Right ventricle myocardium superior (tissue), 1 donor: ENCODE results near the gene RCOR1. TPM values are rescaled to one million over a fixed set of nuclear protein-coding genes. Genes with fewer than 3 reads are reported as not detected.

Source experiments
- ATAC-seq: fragments of 200-7000 bp; cut with Tn5 transposase; one replicate; pipeline ENCODE4 v1.9.1; 2020; ENCODE audit warnings: mild to moderate bottlenecking; ENCODE audit not compliant: poor library complexity
- DNase-seq: peaks from one replicate; pipeline ENCODE4 v3.0.0-alpha.2; 2020
- intact Hi-C: fragments of 100-400 bp; cut with DNase I; formaldehyde crosslinking; loops from one replicate; pipeline ENCODE4 v1.11.2; 2022
- total RNA-seq: library from RNA; stranded (reverse); fragmentation: NEBNext Ultra II Directional; extraction: Animal tissue kit (Norgen Biotek cat#: 25700); gene quantifications from one replicate; pipeline ENCODE4 v1.2.1, GENCODE V29; 2021
- donor health status: DM: no; HTN: yes; CAD: no; lungs with severe emphysema.

The RCOR1 gene
- total RNA-seq, 1 donor from 2014 or later, result 10.8 TPM

DNA sequence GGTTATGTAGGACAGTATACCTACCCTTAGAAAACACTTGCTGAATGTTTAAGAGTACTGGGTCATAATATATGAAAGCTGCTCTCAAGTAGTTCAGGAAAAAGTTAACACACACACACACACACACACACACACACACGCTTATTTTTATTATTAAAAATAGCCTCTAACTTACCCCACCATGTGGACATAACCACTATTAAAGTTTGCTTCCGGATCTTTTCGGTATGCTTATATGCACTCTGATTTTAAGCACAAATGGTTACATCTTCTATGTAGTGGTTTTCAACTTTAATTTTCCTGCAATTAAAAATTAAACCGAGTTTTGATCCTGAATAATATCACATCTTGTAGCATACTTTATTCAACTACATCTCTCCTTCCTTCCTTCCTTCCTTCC, 99.9 kb downstream of the RCOR1 start:
- no peak for DNase-seq
- no peak for ATAC-seq
- intact Hi-C loops, result loop anchor here (5.0 kb wide), 1 partner anchor 230 kb away; the partner anchor contains the start of gene AMN

DNA sequence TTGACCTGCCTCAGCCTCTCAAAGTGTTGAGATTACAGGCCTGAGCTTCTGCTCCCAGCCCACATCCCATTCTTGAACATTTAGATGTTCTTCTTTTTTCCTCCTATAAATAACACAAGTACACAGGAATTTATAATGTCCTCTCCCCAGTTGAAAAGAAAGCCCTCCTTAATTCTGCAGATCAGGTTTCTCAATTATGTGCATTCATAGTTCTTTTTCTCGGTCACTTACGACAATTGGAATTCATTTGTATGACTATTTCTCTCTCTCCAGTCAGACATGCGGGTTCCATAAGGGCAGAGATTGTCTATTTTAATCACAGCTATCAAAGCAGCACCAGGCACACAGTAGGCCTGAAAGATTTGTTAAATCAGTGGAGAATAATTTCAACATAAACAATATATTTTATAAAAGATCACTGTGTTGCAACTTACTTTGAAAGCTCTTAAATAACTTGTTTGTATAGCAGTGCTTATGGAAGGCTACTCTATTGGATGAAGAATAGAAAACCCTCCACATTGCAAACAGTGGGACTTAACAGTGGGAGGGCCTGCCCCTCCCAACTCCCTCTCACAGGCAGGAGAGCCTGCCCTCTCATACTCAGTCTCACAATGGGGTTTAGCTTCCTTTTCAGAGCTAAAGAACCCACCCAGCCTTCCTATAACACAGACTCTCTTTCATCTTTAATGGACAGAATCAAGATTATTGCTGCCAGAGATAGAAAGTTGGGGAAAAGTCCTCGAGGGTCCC, 100.7 kb downstream of the RCOR1 start:
- intact Hi-C loops, result loop anchor here (5.0 kb wide), 1 partner anchor 229 kb away; the partner anchor contains the start of gene AMN
- no peak for DNase-seq
- ATAC-seq, result no peak

DNA sequence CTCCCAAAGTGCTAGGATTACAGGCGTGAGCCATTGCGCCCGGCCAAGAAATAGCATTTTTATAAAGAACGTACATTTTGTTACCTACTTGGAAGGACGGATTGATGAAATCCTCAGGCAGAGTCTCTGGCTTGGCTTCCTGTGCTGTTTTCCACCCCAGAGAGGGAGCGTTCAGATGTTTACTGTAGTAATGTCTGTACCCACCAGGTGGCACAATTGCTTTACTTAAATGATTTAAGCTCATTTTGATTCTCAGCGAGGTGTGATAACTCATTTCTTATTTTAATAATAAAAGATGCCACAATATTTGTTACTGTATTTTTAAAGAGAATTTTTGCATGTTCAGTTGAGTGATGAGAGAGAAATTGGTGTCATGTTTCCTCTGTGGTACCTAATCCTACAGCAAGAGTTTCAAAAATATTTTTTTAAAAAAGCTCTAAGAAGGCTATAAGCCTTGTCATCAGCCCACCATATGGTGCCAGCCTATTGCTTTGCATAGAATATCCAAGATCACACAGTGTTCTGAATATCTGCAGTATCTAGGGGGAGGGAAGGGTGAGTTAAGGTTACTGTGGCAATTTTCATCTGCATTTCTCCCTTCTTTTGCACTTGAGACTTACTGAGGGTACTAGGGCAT, 102.2 kb downstream of the RCOR1 start:
- ATAC-seq, result peak; percentile 82
- intact Hi-C loops, result loop anchor here (5.0 kb wide), 1 partner anchor 228 kb away; the partner anchor contains the start of gene AMN
- DNase-seq, result no peak

GRCh38 chr14:102695167-102695555, 102.7 kb downstream of the RCOR1 start:
- no peak for ATAC-seq
- intact Hi-C loops, result no loop called here
- DNase-seq, result no peak

DNA sequence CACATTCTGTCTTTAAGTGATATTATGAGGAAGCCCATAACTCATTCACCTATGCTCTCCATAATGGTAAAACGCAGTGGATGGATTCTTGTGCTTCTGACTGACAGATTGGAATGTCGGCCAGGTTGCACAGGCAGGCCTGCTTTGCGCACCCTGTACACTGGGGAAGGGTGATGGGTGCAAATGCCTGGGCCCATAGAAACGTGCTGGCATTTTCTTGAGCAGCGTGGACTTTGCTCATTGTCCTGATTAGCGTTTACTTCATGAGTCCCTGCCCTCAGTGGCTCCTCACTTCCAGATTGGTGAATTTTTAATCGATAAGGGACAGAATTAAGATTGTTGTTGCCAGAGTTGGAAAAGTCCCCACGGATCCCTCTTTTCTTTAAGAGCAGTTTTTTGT, 103.9 kb downstream of the RCOR1 start:
- no peak for DNase-seq
- ATAC-seq, result no peak
- intact Hi-C loops, result no loop called here

DNA sequence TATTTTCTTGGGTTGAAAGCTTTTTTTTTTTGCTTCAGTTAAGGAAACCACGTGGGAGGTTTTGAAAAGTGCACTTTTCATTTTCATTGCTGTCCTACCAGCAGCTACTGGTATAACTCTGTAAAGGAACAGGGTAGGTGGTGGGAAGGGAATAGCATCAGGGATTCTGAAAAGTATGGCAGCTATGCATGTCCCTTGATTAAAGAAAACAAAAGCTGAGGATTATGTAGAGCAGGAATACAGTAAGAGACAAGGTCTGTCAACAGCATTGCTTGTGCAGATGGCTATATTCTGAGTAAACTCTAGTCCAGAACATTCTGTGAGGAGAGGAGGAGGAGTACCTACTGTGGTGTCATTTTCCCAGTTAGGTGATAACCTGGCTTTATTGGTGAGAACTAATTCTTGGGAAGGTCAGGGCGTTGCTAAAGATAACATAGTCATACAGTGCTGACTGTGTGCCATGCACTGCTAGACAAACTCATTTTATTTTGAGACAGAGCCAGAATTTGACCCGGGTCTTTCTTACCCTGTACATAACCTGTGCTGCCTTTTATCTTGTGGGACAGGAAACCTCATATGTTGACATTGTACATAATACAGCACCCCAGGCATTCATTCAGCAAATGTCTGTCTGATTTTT, 104.5 kb downstream of the RCOR1 start:
- intact Hi-C loops, result no loop called here
- ATAC-seq, result peak; percentile 59

GRCh38 chr14:102697501-102697900, 105.1 kb downstream of the RCOR1 start:
- ATAC-seq (no peak), DNase-seq (no peak)
- intact Hi-C loops, result no loop called here

More for the DNA sequence above, 104.5 kb downstream of the RCOR1 start:
- no peak for DNase-seq

DNA sequence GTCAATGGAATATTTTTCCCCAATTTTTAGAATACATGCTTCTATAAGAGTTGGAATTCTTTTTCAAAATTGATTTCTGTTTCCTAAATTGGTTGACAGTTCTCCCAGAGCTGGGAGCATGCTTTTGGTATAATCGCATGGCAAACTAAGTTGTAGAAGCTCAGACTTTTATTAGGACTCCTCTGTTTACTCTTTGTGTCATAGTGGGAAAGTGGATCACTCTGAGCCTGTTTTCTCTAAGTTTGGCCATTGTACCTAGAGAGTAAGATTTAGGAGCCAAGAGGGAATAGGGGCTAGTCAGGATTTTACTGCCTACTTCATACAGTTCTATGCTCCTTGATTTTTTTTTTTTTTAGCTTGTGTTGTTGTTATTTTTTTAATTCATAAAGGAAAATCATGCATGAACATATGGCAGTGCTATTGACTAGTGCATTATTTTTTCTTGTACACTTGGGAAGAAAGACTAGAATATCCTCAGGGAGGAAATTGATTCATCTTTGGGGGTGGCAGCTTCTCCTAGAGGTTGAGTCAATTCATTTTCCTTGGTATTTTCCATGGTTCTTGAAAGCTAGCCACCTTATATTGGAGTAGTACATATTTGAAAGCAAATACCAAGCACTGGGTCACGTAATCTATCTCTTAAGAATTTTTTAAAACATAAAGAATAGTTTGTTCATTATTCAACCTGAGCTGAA, 107.1 kb downstream of the RCOR1 start:
- DNase-seq (no peak), ATAC-seq (no peak)
- intact Hi-C loops, result no loop called here

- ATAC-seq (no peak), DNase-seq (no peak)
- intact Hi-C loops, result no loop called here
These were observed 116.0 kb downstream of the RCOR1 start for GRCh38 chr14:102708494-102708893.

GRCh38 chr14:102711207-102711606, 118.8 kb downstream of the RCOR1 start:
- no peak for ATAC-seq
- intact Hi-C loops, result no loop called here

GRCh38 chr14:102711946-102712345, 119.5 kb downstream of the RCOR1 start:
- DNase-seq, result no peak
- ATAC-seq, result no peak
- intact Hi-C loops, result no loop called here

More at GRCh38 chr14:102711207-102711606, 118.8 kb downstream of the RCOR1 start:
- DNase-seq, result no peak

DNA sequence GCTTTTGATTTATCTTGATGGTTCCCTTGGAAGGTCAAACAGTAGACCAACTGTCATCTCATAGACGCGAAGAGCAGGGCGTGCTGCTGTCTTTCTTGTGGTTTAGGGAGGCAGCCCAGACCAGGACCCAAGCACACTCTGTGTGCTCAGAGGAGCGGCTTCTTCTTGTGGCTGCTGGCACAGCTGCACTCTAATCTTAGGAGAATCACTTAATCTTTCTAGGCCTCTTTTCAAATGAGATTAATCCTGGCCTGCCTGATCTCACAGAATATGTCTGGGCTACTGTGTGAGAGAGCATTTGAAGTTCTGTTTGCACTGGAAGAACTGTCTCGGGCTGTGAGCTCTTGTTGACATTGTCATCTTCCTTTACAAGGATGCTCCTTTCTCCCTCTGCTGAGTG, 124.8 kb downstream of the RCOR1 start:
- intact Hi-C loops, result no loop called here
- no peak for ATAC-seq

DNA sequence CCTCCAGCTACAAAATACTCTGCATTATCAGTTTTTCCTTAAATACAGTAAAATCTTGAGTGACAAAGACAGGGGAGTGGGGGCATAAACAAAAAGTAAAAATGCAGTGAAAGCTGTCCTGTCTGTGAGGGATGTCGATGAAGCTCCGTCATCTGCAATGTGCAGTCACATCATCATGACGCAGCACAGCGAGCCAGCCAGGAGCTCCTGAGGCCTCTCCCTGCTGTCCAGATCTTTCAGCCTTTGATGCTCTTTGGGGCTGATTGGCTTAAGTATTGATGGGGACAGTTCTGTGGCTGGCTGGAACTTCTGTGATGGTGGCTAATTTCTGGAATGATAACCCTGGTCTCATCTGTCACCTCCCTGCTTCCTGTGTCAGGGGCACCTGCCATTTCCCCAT, 130.2 kb downstream of the RCOR1 start:
- no peak for DNase-seq
- ATAC-seq, result no peak
- intact Hi-C loops, result no loop called here

More for the DNA sequence above, 124.8 kb downstream of the RCOR1 start:
- no peak for DNase-seq

- DNase-seq (no peak), ATAC-seq (no peak)
- intact Hi-C loops, result no loop called here
These were observed 131.2 kb downstream of the RCOR1 start for GRCh38 chr14:102723650-102724049.

GRCh38 chr14:102726191-102726949, 133.9 kb downstream of the RCOR1 start:
- ATAC-seq (no peak), DNase-seq (no peak)
- intact Hi-C loops, result no loop called here

DNA sequence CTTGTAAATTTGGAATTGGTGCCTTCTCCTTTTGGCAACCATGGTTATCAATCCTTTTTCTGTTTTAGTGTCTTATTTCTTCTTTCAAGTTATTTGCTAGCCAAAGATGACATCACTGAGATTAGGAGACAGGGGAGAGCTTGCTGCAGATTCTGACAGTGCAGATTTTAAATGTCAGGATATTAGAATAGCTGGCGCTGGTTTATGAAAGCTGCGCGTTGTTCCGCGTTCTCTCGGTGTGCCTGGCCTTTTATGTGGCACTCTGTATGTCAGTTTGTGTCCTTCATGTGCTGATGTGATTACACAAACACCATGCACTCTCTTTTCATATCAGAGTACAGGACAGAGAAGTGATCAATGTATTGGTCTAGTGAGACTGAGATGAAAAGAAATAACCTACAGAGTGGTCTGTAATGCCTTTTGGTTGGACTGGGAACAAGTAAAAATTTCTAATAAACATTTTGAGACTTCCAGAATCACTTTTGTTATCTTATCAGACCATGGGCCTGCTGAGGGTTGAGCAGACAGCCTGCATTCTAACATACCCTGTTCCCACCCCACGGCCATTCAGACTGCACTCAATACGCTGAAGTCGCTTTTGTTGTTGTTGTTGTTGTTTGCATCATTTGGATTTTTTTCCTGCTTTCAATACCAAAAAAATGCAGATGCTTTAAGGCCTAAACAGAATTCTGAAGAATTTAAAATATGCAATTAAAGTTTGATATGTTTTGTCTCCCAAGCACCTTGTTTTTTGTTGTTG, 135.1 kb downstream of the RCOR1 start:
- intact Hi-C loops, result no loop called here
- ATAC-seq (no peak), DNase-seq (no peak)

DNA sequence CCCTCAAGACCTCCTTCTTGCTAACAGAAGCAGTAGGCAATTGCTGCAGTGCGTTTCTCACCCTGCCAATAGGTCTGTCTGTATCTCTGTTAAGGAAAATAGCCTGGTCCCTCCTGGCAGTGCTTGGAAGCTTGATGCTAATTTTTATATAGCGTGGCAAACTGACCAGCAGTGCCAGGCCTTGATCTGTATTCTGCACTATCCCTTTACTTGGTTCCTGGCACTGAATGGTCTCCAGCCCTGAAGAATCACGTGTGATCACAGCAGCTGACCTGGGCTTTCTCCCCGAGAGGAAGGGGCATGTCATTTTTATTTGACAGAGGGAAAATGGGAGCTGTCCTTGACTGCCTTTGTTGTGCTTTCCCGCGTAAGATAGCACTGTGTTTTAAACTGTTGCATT, 136.1 kb downstream of the RCOR1 start:
- no peak for DNase-seq
- intact Hi-C loops, result no loop called here
- ATAC-seq, result no peak

DNA sequence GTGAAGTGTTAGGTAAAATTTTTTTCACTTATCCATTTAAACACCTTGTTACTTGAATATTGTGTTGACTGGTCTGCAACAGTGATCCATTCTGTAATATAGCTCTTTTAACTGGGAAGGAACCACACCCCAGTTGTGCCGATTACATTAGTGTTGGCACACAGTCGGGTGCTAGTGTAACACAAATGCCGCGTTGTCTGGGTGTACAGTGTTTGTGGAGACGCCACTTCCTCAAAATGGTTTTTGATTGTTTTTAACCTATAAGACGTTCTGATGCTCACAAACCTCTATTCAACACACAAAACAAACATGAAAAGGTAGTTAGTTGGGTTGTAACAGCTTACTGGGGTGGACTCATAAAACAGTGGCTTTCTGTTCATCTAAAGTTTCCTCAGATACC, 136.8 kb downstream of the RCOR1 start:
- DNase-seq (no peak), ATAC-seq (no peak)

More for the DNA sequence above, 136.8 kb downstream of the RCOR1 start:
- intact Hi-C loops, result no loop called here
